Skeletal muscle cell (primary cell): ENCODE data around the gene CELA2B.
"Not testable (repeated sequence)": the region's sequence is repeated elsewhere in the genome, so short reads cannot be mapped to it uniquely, and the experiment has no call there.

Source experiments
- DNase-seq: peaks from one replicate; pipeline ENCODE4 v3.0.0-alpha.2; 2010; ENCODE audit warnings: low read depth
- H3K4me3 ChIP-seq: 2 replicates; pipeline ENCODE4 v1.5.1; 2011; ENCODE audit warnings: low read depth, mild to moderate bottlenecking, control low read depth, low read length, moderate library complexity

The CELA2B gene

DNA sequence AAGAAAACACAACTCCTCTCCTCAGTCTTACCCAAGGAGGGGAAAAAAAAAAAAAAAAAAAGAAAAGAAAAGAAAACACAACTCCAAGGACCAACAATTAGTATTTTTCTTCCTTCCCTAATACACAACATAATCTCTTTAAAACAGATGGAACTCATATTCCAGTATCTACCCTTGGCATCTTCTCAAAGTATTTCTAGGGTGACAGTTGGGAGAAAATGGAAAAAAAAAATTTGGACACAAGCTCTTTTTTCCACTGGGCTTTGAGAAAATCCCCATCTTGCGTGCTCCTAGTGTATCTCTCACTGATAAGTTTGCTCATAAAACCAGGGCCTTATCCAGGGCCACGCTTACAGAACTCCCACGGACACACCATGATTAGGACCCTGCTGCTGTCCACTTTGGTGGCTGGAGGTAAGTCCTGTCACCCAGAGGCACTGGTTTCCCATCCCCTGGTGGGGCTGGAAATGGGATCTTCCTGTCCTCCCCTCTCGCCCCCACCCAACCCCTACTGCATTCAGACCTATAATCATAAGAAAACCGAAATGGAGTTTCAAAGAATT, at the start of gene CELA2B:
CELA2B (plus strand) TSS at position 353 of the 563 bp plus-strand sequence; CDS start at position 375, 22 bp downstream.
- no peak for DNase-seq

GRCh38 chr1:15426492-15427279, 49.2 kb upstream of the CELA2B start:
- no peak for DNase-seq
- no peak overlapping the region for H3K4me3 ChIP-seq

More for the DNA sequence above, at the start of gene CELA2B:
- no peak within 1 kb of the TSS for H3K4me3 ChIP-seq

GRCh38 chr1:15427280-15427666, 48.6 kb upstream of the CELA2B start:
- no peak overlapping the region for H3K4me3 ChIP-seq
- no peak for DNase-seq

DNA sequence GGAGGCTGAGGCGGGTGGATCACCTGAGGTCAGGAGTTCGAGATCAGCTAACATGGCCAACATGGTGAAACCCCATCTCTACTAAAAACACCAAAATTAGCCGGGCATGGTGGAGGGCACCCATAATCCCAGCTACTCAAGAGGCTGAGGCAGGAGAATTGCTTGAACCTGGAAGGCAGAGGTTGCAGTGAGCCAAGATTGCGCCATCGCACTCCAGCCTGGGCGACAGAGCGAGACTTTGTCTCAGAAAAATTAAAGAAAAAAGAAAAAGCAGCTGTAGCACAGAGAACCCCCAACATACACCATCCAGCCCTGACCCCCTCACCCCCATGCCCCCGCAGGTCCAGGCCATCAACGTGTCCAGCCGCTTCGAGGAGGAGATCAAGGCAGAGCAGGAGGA, 47.7 kb upstream of the CELA2B start:
- H3K4me3 ChIP-seq, DNase-seq: not testable (repeated sequence)

DNA sequence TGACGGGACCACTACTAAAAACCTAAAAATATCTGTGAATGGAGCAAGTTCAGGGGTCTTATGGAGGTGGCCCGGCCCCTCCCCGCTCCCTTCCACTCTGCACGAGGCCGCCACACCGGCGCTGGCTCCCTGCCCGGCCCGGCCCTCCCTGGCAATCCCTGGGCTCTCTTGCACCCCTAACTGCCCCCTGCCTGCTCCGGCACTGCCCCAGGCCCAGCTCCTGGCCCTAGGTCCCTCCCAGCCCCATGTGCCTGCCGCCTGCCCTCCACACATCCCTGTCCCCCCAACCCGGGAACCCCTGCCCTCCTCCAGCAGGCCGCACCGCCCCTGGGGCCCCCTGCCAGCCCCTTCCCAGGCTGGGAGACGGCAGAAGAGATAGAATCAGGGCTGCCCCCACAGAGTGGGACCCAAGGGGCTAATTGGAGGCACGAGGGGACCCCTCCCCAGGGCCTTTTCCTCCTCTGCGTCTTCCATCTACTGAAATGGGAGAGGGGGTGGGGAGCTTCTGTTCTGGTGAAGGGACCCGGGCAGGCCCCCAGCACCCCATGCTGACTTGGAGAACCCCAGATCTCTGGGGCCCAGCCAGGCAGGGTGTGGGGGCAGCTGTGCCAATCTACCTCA, 47.0 kb upstream of the CELA2B start:
- no peak for DNase-seq
- H3K4me3 ChIP-seq, result no peak overlapping the region

- H3K4me3 ChIP-seq, result no peak overlapping the region
Measured at GRCh38 chr1:15429701-15430149, 46.2 kb upstream of the CELA2B start.

DNA sequence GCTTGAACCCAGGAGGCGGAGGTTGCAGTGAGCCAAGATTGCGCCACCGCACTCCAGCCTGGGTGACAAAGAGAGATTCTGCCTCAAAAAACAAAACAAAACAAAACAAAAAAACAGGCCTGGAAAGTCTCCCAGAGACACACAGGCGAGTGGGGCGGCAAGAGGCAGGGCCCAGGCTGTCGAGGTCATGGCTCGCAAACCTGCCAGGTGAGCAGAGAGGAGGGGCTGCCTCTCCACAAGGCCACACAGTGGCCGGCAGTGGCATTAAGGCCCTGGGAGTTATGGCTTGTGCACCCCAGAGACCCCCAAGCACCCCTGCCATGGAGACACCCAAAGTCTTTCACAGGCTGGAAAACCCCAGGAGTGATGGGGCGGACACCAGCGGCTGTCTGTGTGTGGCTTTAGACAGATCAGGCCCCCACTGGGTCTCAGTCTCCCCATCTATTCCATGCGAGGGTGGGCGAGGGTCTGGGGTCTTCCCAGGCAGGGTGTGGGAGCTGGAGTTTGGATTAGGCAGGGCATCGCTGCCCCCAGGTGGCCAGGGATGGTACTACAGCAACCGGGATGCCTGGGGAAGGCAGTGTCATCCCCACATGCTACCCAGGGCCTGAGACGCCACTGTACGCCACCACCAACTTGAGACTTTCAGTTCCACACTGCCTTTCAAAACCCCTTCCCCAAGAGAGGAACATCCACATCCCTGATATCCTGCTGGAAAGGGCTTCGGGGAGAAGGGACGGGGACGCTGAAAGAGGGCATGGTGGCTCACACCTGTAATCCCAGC, 44.9 kb upstream of the CELA2B start:
- DNase-seq, result no peak
- no peak overlapping the region for H3K4me3 ChIP-seq

More at GRCh38 chr1:15429701-15430149, 46.2 kb upstream of the CELA2B start:
- DNase-seq, result peak; percentile 32

- DNase-seq, result no peak
- H3K4me3 ChIP-seq, result no peak overlapping the region
Measured at GRCh38 chr1:15431571-15431948, 44.3 kb upstream of the CELA2B start.

- no peak overlapping the region for H3K4me3 ChIP-seq
- DNase-seq, result peak; percentile 36
Measured at GRCh38 chr1:15432324-15432723, 43.6 kb upstream of the CELA2B start.

DNA sequence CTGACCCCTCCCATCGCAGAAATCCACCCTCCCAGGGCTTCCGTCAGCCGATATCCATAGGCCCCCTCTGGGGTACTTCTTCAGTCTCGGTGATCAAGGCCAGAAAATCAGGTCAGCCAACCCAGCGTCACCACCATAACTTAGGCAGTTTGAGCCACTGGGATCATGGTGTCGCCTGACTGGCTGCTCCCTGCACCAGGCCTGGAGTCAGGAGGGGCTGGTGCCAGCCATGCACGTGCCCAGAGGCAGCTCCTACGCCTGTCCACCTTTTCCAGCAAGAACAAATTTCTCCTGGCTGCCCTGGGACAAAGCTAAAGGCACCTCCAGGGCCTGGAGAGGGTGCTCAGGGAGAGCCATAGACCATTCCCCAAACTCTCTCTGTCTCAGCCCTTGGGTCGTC, 42.4 kb upstream of the CELA2B start:
- no peak overlapping the region for H3K4me3 ChIP-seq
- no peak for DNase-seq

DNA sequence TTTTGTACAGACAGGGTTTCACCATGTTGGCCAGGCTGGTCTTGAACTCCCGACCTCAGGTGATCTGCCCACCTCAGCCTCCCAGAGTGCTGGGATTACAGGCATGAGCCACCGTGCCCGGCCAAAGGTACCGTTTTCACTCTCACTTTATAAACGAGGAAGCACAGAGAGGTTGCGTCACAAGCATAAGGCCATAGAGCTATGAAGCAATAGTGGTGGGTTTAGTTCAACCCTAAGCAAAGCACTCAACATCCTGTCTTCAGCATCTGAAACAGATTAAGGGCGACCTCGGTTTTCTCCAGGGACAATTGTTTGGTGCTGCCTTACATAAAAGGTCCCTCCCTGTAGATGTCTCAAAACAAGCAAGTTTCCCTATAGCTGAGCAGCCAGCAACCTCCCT, 41.2 kb upstream of the CELA2B start:
- DNase-seq, result peak; percentile 71
- H3K4me3 ChIP-seq, result not testable (repeated sequence)

GRCh38 chr1:15435239-15436077, 40.4 kb upstream of the CELA2B start:
- DNase-seq, result no peak
- no peak overlapping the region for H3K4me3 ChIP-seq

- no peak overlapping the region for H3K4me3 ChIP-seq
- DNase-seq, result no peak
Measured at GRCh38 chr1:15436881-15437442, 38.9 kb upstream of the CELA2B start.

GRCh38 chr1:15439325-15439724, 36.6 kb upstream of the CELA2B start:
- H3K4me3 ChIP-seq, result no peak overlapping the region
- DNase-seq, result no peak

- no peak overlapping the region for H3K4me3 ChIP-seq
- DNase-seq, result no peak
Measured at GRCh38 chr1:15440357-15440756, 35.5 kb upstream of the CELA2B start.

DNA sequence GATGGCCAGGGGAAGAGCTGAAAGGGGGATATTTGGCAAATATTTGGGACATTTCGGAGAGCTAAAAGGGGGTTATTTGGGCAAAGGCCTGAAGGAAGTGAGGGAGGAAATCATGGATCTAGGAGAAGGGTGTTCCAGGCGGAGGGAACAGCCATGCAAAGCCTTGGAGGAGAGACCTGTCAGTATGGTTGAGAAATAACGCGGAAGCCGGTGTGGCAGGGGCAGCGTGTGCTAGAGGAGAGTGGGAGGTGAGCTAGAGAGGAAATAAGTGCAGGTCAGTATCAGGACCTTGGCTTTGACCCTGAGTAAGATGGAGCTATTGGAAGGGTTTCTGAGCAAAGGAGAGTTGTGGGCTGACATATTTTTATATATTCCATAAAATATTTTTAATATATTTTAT, 34.7 kb upstream of the CELA2B start:
- H3K4me3 ChIP-seq, result no peak overlapping the region
- DNase-seq, result no peak

DNA sequence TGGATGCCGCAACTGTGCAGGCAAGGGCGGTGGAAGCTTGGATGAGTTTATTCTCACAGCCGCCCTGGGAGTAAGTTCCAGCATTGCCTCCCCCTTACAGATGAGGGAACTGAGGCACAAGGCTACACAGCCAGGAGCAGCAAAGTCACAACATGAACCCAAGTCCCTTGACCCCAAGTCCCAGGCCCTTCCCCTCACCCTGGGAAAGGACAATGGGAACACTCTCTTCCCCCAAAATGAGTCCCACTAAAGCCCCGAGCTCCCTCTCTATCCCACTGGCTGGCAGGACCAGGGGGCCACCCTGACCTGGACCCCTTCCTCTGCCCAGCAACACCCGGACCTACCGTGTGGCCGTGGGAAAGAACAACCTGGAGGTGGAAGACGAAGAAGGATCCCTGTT, 33.8 kb upstream of the CELA2B start:
- no peak for DNase-seq
- H3K4me3 ChIP-seq, result no peak overlapping the region

DNA sequence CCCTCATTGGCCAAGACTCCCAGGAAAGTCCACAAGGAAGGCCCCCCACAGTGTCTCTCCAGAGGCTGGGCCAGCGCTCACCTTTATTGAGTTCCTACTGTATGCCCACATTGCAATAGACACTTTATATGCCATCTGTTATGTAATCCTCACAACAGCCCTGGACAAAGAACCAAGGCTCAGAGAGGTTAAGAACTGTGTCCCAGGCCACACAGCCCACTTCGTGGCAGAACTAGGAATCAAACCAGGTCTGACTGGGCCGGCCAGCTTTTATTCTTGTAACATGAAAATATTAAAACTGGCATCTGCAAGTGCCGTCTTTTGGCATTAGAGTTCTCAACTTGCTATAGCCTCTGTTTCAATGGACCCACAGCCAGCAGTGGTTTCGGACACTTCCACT, 33.1 kb upstream of the CELA2B start:
- no peak for DNase-seq
- no peak overlapping the region for H3K4me3 ChIP-seq

DNA sequence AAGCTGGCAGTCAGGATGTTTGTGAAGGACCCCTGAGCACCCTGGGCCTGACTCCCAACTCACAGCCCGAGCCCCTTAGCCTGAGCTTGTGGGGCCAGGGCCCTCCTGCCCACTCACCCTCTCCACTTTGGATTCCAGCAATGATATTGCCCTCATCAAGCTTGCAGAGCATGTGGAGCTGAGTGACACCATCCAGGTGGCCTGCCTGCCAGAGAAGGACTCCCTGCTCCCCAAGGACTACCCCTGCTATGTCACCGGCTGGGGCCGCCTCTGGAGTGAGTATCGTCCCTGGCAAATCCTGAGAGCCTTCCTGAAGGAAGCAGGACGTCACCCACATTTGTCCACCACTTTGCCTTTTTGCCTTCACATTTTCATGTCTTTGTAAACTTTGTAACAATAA, 32.6 kb upstream of the CELA2B start:
- DNase-seq, result no peak
- no peak overlapping the region for H3K4me3 ChIP-seq
